GM21367 (cell line): Measurements from ENCODE around the gene LTBP4.

ENCODE experiments used
- ATAC-seq: cut with Tn5 transposase; IDR thresholded peaks from one replicate; pipeline ENCODE4 v1.9.1; 2021; ENCODE audit not compliant: unreplicated experiment

LTBP4 gene

GRCh38 chr19:40609561-40610395, 8.6 kb downstream of the LTBP4 start:
- no peak for ATAC-seq

DNA sequence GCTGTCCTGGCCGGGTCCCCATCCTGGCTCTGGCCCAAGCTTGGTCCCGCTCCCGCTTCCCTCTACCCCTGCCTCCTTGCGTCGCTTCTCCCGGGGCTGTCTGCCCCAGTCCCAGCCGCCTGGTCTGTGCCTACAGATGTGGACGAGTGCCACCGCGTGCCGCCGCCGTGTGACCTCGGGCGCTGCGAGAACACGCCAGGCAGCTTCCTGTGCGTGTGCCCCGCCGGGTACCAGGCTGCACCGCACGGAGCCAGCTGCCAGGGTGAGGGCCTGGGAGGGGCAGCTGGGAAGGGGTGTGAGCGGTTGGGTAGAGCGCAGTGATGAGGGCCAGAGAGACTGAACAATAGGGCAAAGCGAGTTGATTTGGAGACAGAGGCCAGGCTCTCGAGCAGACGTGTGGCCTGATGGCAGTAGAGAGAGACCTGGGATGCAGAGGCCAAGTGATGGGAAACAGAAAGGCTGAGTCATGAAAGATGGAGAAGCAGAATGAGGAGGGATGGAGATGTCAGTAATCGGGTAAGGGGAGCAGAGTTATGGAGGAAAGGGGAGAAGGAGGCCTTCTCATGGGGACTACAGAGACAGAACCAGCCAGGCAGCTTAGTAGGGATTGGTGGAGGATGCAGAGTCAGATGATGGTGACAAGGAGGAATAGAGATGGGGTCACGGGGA, 9.4 kb downstream of the LTBP4 start:
- ATAC-seq, result no peak

DNA sequence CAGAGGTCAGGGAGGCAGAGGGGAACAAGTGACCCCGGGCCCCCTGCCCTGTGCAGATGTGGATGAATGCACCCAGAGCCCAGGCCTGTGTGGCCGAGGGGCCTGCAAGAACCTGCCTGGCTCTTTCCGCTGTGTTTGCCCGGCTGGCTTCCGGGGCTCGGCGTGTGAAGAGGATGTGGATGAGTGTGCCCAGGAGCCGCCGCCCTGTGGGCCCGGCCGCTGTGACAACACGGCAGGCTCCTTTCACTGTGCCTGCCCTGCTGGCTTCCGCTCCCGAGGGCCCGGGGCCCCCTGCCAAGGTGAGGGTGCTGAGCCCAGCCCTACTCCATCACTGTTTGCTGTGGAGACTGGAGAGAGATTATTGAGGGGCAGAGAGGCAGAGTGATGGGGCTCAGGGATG, 9.9 kb downstream of the LTBP4 start:
- ATAC-seq, result no peak

GRCh38 chr19:40611900-40612698, 10.9 kb downstream of the LTBP4 start:
- no peak for ATAC-seq

GRCh38 chr19:40612831-40613689, 11.9 kb downstream of the LTBP4 start:
- no peak for ATAC-seq

GRCh38 chr19:40613690-40614621, 12.8 kb downstream of the LTBP4 start:
- no peak for ATAC-seq

GRCh38 chr19:40614622-40615411, 13.6 kb downstream of the LTBP4 start:
- no peak for ATAC-seq

GRCh38 chr19:40616178-40616577, 15.0 kb downstream of the LTBP4 start:
- no peak for ATAC-seq

DNA sequence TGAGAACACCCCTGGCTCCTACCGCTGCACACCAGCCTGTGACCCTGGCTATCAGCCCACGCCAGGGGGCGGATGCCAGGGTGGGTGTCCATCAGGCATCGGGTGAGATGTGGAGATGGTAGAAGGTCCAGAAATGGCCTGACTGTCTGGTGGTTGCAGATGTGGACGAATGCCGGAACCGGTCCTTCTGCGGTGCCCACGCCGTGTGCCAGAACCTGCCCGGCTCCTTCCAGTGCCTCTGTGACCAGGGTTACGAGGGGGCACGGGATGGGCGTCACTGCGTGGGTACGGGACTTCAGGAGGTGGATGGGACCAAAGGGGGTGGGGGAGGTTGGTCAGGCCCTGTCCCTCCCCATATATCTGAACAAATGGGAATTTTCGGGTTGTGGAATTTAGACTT, 15.8 kb downstream of the LTBP4 start:
- ATAC-seq, result no peak

GRCh38 chr19:40617961-40618360, 16.8 kb downstream of the LTBP4 start:
- ATAC-seq, result no peak

GRCh38 chr19:40619333-40620160, 18.4 kb downstream of the LTBP4 start:
- ATAC-seq, result no peak

DNA sequence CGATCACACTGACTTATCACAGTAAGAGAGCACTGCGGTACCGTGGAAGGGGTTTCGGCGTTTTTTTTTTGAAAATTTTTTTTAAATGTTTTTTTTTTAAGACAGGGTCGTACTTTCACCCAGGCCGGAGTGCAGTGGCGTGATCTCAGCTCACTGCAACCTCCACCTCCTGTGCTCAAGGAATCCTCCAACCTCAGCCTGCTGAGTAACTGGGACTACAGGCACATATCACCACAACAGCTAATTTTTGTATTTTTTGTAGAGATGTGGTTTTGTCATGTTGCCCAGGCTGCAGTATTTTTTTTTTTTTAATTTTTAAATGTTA, 19.0 kb downstream of the LTBP4 start:
- no peak for ATAC-seq

DNA sequence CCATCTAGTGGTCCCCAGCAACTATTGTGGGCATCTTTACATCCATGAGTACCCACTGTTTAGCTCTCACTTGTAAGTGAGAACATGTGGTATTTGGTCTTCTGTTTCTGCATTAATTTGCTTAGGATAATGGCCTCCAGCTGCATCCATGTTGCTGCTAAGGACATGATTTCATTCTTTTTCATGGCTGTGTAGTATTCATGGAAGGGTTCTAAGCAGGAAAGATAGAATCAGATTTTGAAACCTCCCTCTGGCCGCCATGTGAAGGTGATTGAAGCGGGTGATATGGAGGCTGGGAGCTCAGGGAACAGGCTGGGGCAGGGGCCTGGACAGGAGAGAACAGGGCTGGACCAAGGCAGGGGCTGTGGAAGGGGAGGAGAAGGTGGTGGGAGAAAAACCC, 20.1 kb downstream of the LTBP4 start:
- no peak for ATAC-seq

- no peak for ATAC-seq
Measured at GRCh38 chr19:40621966-40622772, 21.0 kb downstream of the LTBP4 start.

- no peak for ATAC-seq
Measured at GRCh38 chr19:40622773-40623075, 21.6 kb downstream of the LTBP4 start.

- ATAC-seq, result no peak
Measured at GRCh38 chr19:40623403-40624251, 22.5 kb downstream of the LTBP4 start.
